Cardiac muscle cell (in vitro differentiated cells and primary cell): ENCODE measurements around the gene LDLRAD4. TPM values are rescaled to one million over a fixed set of nuclear protein-coding genes. Genes with fewer than 3 reads are reported as not detected.

Experiments used
- DNase-seq, 2 donors: peaks; one replicate each; pipeline versions ENCODE4 v3.0.0 to v3.0.0-alpha.2; 2010 to 2017; ENCODE audit warnings: low read depth in 1 of 2, low spot score in 1 of 2
- H3K27ac ChIP-seq: fragments of 200-600 bp; sonication (generic); 2 replicates; pipeline ENCODE4 v1.5.1; 2016
- H3K27me3 ChIP-seq: fragments of 200-600 bp; sonication (generic); 2 replicates; pipeline ENCODE4 v1.6.0; 2016; ENCODE audit warnings: control low read depth
- H3K36me3 ChIP-seq: fragments of 200-600 bp; sonication (generic); 2 replicates; pipeline ENCODE4 v1.5.1; 2016; ENCODE audit warnings: control low read depth
- H3K4me1 ChIP-seq: fragments of 200-600 bp; sonication (generic); 2 replicates; pipeline ENCODE4 v1.8.1; 2017; ENCODE audit warnings: low read depth, mild to moderate bottlenecking, mixed run types
- H3K4me3 ChIP-seq: fragments of 200-600 bp; sonication (generic); 2 replicates; pipeline ENCODE4 v1.5.1; 2016; ENCODE audit warnings: mild to moderate bottlenecking
- H3K9me3 ChIP-seq: fragments of 200-600 bp; sonication (generic); 2 replicates; pipeline ENCODE4 v1.5.1; 2017; ENCODE audit warnings: low read depth, mild to moderate bottlenecking, control low read depth
- polyA plus RNA-seq: library from polyadenylated mRNA; unstranded; fragments of >200 nt; fragmentation: Nextera tagmentation; extraction: Ambion mirVana; gene quantifications from 2 replicates; pipeline ENCODE4 v1.2.1, GENCODE V29; 2016
- total RNA-seq: library from RNA; depleted of rRNA; stranded (reverse); fragments of >200 nt; gene quantifications from 2 replicates; pipeline ENCODE4 v1.2.3, GENCODE V29; 2016
- TF ChIP-seq, protein P1 (sequence below): IDR thresholded peaks from 2 replicates; pipeline ENCODE4 v1.5.1; 2012; ENCODE audit warnings: low read depth, mild to moderate bottlenecking, low read length

The LDLRAD4 gene
- total and polyA plus RNA-seq, 2 experiments from 2014 or later, result 10.5 to 11.5 TPM

- Histone ChIP-seq H3K36me3 (no peaks in the 10 kb centered on the region), H3K4me1 (peaks cover 5% of the 10 kb centered on the region), H3K4me3 (no peak overlapping the region), H3K9me3 (no peaks in the 10 kb centered on the region), H3K27ac (no peak overlapping the region), H3K27me3 (no peaks in the 10 kb centered on the region)
- no peak for DNase-seq
- TF ChIP-seq, protein P1, sequence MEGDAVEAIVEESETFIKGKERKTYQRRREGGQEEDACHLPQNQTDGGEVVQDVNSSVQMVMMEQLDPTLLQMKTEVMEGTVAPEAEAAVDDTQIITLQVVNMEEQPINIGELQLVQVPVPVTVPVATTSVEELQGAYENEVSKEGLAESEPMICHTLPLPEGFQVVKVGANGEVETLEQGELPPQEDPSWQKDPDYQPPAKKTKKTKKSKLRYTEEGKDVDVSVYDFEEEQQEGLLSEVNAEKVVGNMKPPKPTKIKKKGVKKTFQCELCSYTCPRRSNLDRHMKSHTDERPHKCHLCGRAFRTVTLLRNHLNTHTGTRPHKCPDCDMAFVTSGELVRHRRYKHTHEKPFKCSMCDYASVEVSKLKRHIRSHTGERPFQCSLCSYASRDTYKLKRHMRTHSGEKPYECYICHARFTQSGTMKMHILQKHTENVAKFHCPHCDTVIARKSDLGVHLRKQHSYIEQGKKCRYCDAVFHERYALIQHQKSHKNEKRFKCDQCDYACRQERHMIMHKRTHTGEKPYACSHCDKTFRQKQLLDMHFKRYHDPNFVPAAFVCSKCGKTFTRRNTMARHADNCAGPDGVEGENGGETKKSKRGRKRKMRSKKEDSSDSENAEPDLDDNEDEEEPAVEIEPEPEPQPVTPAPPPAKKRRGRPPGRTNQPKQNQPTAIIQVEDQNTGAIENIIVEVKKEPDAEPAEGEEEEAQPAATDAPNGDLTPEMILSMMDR, result no peak
Observed at GRCh38 chr18:13390711-13391110, 172.2 kb downstream of the LDLRAD4 start.

- Histone ChIP-seq H3K4me1 (peaks cover 5% of the 10 kb centered on the region), H3K27ac (no peak overlapping the region), H3K36me3 (no peaks in the 10 kb centered on the region), H3K9me3 (no peaks in the 10 kb centered on the region), H3K27me3 (no peaks in the 10 kb centered on the region), H3K4me3 (no peak overlapping the region)
- no peak for DNase-seq
- TF ChIP-seq, protein P1, result no peak
Observed at GRCh38 chr18:13392029-13392750, 173.6 kb downstream of the LDLRAD4 start.

DNA sequence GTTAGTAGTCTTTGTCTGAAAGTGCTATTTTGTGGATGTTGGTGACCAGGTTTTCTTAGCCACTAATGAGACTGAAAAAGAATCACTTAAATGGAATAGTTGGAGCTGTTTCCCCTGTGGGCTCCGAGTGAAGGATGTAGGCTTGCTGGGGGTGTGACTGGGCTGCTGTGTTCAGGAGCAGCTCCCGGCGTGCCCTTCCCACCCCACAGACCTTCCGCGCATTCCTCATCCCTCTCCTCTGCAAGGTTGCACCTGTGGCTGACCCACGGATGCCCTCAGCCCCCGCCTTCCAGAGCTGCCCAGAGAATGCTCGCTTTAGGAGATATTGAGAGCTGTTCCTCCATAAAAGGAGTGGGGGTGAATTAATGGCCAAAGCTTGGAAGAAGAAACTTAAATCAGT lies 174.3 kb downstream of the LDLRAD4 start:
- Histone ChIP-seq H3K27me3 (no peaks in the 10 kb centered on the region), H3K4me3 (no peak overlapping the region)
- no peak for DNase-seq

GRCh38 chr18:13393338-13393737 lies 174.8 kb downstream of the LDLRAD4 start:
- Histone ChIP-seq H3K27ac (no peak overlapping the region), H3K4me3 (no peak overlapping the region), H3K27me3 (no peaks in the 10 kb centered on the region), H3K9me3 (no peaks in the 10 kb centered on the region), H3K36me3 (no peaks in the 10 kb centered on the region), H3K4me1 (peaks cover 5% of the 10 kb centered on the region)
- no peak for DNase-seq
- TF ChIP-seq, protein P1, result no peak

More for the DNA sequence above, 174.3 kb downstream of the LDLRAD4 start:
- Histone ChIP-seq H3K36me3 (no peaks in the 10 kb centered on the region), H3K27ac (no peak overlapping the region), H3K4me1 (peaks cover 5% of the 10 kb centered on the region), H3K9me3 (no peaks in the 10 kb centered on the region)
- TF ChIP-seq, protein P1, result no peak

- no peaks in the 10 kb centered on the region for H3K27me3 ChIP-seq
- H3K4me3 ChIP-seq, result no peak overlapping the region
- H3K9me3 ChIP-seq, result no peaks in the 10 kb centered on the region
- no peak overlapping the region for H3K27ac ChIP-seq
- H3K4me1 ChIP-seq, result peaks cover 5% of the 10 kb centered on the region
- DNase-seq, result no peak
- TF ChIP-seq, protein P1, result no peak
- H3K36me3 ChIP-seq, result no peaks in the 10 kb centered on the region
Observed at GRCh38 chr18:13394801-13395200, 176.2 kb downstream of the LDLRAD4 start.
